GM18519 (cell line): Measurements from ENCODE around the gene ZBTB4.
"Not testable (repeated sequence)": the region's sequence is repeated elsewhere in the genome, so short reads cannot be mapped to it uniquely, and the experiment has no call there.

Source experiments
- ATAC-seq: cut with Tn5 transposase; IDR thresholded peaks from one replicate; pipeline ENCODE4 v1.9.1; 2021; ENCODE audit warnings: mild to moderate bottlenecking, moderate library complexity; ENCODE audit not compliant: unreplicated experiment, low FRiP score

The ZBTB4 gene

GRCh38 chr17:7496470-7497183 lies 17.2 kb upstream of the ZBTB4 start:
- no peak for ATAC-seq

GRCh38 chr17:7495906-7496434 lies 16.5 kb upstream of the ZBTB4 start:
- ATAC-seq = no peak

GRCh38 chr17:7493941-7494340 lies 14.5 kb upstream of the ZBTB4 start:
- ATAC-seq = no peak

- no peak for ATAC-seq
Measured at GRCh38 chr17:7491583-7491982, 12.2 kb upstream of the ZBTB4 start.

GRCh38 chr17:7490144-7490543 lies 10.7 kb upstream of the ZBTB4 start:
- no peak for ATAC-seq

GRCh38 chr17:7486181-7486580 lies 6.8 kb upstream of the ZBTB4 start:
- ATAC-seq = no peak

- no peak for ATAC-seq
Measured at GRCh38 chr17:7484919-7485377, 5.5 kb upstream of the ZBTB4 start.

- ATAC-seq = peak; percentile 57
Measured at GRCh38 chr17:7484067-7484918, 4.9 kb upstream of the ZBTB4 start, which contains the start of gene POLR2A. TSS of gene POLR2A (plus strand) at chr17:7484366.

- peak; percentile 18 for ATAC-seq
Measured at GRCh38 chr17:7483255-7484066, 4.0 kb upstream of the ZBTB4 start.

GRCh38 chr17:7482742-7483088 lies 3.3 kb upstream of the ZBTB4 start:
- ATAC-seq = not testable (repeated sequence)

GRCh38 chr17:7481842-7482741 lies 2.7 kb upstream of the ZBTB4 start:
- ATAC-seq = not testable (repeated sequence)

- not testable (repeated sequence) for ATAC-seq
Measured at GRCh38 chr17:7481275-7481674, 1.8 kb upstream of the ZBTB4 start, which contains the start of gene SLC35G6. TSS of gene SLC35G6 (plus strand) at chr17:7481446. CDS start at chr17:7481517, 71 bp downstream.

GRCh38 chr17:7480089-7480384 lies 606 bp upstream of the ZBTB4 start:
- no peak for ATAC-seq

GRCh38 chr17:7478276-7479212 lies 887 bp downstream of the ZBTB4 start:
- ATAC-seq = no peak

GRCh38 chr17:7477392-7478275 lies 1.8 kb downstream of the ZBTB4 start:
- no peak for ATAC-seq

GRCh38 chr17:7476951-7477350 lies 2.5 kb downstream of the ZBTB4 start:
- ATAC-seq = no peak

GRCh38 chr17:7476494-7476893 lies 2.9 kb downstream of the ZBTB4 start:
- no peak for ATAC-seq
